NCI-H1694 treated with DMSO at 0.1 percent for 48 hours (cell line): ENCODE results near the gene OR2G6.
"Not testable (repeated sequence)": the region's sequence is repeated elsewhere in the genome, so short reads cannot be mapped to it uniquely, and the experiment has no call there.

ENCODE experiments used
- DNase-seq: peaks from one replicate; lab custom pipeline; 2025; lab: John Stamatoyannopoulos, UW

OR2G6 gene

GRCh38 chr1:248574657-248575056 lies 66.8 kb downstream of the OR2G6 start, which contains the start of gene OR2T34:
TSS of gene OR2T34 (minus strand) at chr1:248574757. CDS start at chr1:248574757, 0 bp downstream.
- not testable (repeated sequence) for DNase-seq

- no peak for DNase-seq
These were observed 68.5 kb downstream of the OR2G6 start for GRCh38 chr1:248576260-248576980.
